HEK293 (cell line): ENCODE results near the gene TYROBP.

Experiments
- BCL11A ChIP-seq: fragments of 450-650 bp; formaldehyde crosslinking; IDR thresholded peaks from 2 replicates; pipeline ENCODE4 v1.5.1; 2016; ENCODE audit warnings: low read depth, missing biosample characterization, missing genetic modification characterization
- ELK4 ChIP-seq: IDR thresholded peaks from 2 replicates; pipeline ENCODE4 v1.6.1; 2011; ENCODE audit warnings: mild to moderate bottlenecking, low read depth, low read length, borderline replicate concordance
- HOXD13 ChIP-seq: sonication (generic); formaldehyde crosslinking; IDR thresholded peaks from 2 replicates; pipeline ENCODE4 v1.8.0; 2022; ENCODE audit warnings: missing genetic modification reagents, borderline replicate concordance
- KLF1 ChIP-seq: fragments of 450-650 bp; formaldehyde crosslinking; IDR thresholded peaks from 2 replicates; pipeline ENCODE4 v1.5.1; 2016; ENCODE audit warnings: missing biosample characterization, missing genetic modification characterization
- KLF7 ChIP-seq: fragments of 450-650 bp; formaldehyde crosslinking; IDR thresholded peaks from 2 replicates; pipeline ENCODE4 v1.5.1; 2016; ENCODE audit warnings: missing biosample characterization, missing genetic modification characterization, borderline replicate concordance
- PRDM4 ChIP-seq: fragments of 450-650 bp; formaldehyde crosslinking; IDR thresholded peaks from 2 replicates; pipeline ENCODE4 v1.5.1; 2017; ENCODE audit warnings: missing biosample characterization, missing genetic modification characterization
- PRDM6 ChIP-seq: fragments of 450-650 bp; formaldehyde crosslinking; IDR thresholded peaks from 2 replicates; pipeline ENCODE4 v1.5.1; 2017; ENCODE audit warnings: missing biosample characterization, missing genetic modification characterization
- TRIM28 ChIP-seq: IDR thresholded peaks from 2 replicates; pipeline ENCODE4 v1.6.1; 2011; ENCODE audit warnings: low read length, control low read depth, borderline replicate concordance
- YY2 ChIP-seq: fragments of 450-650 bp; formaldehyde crosslinking; IDR thresholded peaks from 2 replicates; pipeline ENCODE4 v1.5.1; 2016; ENCODE audit warnings: missing biosample characterization, missing genetic modification characterization
- ZBTB1 ChIP-seq: fragments of 450-650 bp; formaldehyde crosslinking; IDR thresholded peaks from 2 replicates; pipeline ENCODE4 v1.5.1; 2016; ENCODE audit warnings: missing biosample characterization, missing genetic modification characterization
- ZFHX2 ChIP-seq: fragments of 450-650 bp; formaldehyde crosslinking; conservative IDR thresholded peaks from 2 replicates; pipeline ENCODE4 v1.5.1; 2016; ENCODE audit warnings: missing biosample characterization, missing genetic modification characterization
- ZNF112 ChIP-seq: fragments of 450-650 bp; formaldehyde crosslinking; IDR thresholded peaks from 2 replicates; pipeline ENCODE4 v1.5.0; 2017; ENCODE audit warnings: missing biosample characterization, missing genetic modification characterization
- ZNF174 ChIP-seq: fragments of 450-650 bp; formaldehyde crosslinking; IDR thresholded peaks from 2 replicates; pipeline ENCODE4 v1.5.0; 2017; ENCODE audit warnings: missing biosample characterization, mild to moderate bottlenecking, missing genetic modification characterization
- ZNF175 ChIP-seq: fragments of 450-650 bp; formaldehyde crosslinking; IDR thresholded peaks from 2 replicates; pipeline ENCODE4 v1.5.1; 2016; ENCODE audit warnings: missing biosample characterization, missing genetic modification characterization
- ZNF23 ChIP-seq: fragments of 450-650 bp; formaldehyde crosslinking; IDR thresholded peaks from 2 replicates; pipeline ENCODE4 v1.5.1; 2016; ENCODE audit warnings: missing biosample characterization, missing genetic modification characterization, borderline replicate concordance
- ZNF341 ChIP-seq: fragments of 450-650 bp; formaldehyde crosslinking; IDR thresholded peaks from 2 replicates; pipeline ENCODE4; 2016; ENCODE audit warnings: low read depth, missing biosample characterization, missing genetic modification characterization
- ZNF366 ChIP-seq: fragments of 450-650 bp; formaldehyde crosslinking; conservative IDR thresholded peaks from 2 replicates; pipeline ENCODE4 v1.5.1; 2016; ENCODE audit warnings: missing biosample characterization, missing genetic modification characterization
- ZNF416 ChIP-seq: fragments of 450-650 bp; formaldehyde crosslinking; IDR thresholded peaks from 2 replicates; pipeline ENCODE4 v1.5.1; 2016; ENCODE audit warnings: missing biosample characterization, missing genetic modification characterization
- ZNF433 ChIP-seq: fragments of 450-650 bp; formaldehyde crosslinking; IDR thresholded peaks from 2 replicates; pipeline ENCODE4 v1.5.1; 2016; ENCODE audit warnings: missing biosample characterization, missing genetic modification characterization, low read depth
- ZNF48 ChIP-seq: fragments of 450-650 bp; formaldehyde crosslinking; IDR thresholded peaks from 2 replicates; pipeline ENCODE4 v1.5.1; 2016; ENCODE audit warnings: missing biosample characterization, missing genetic modification characterization
- ZNF488 ChIP-seq: fragments of 450-650 bp; formaldehyde crosslinking; IDR thresholded peaks from 2 replicates; pipeline ENCODE4 v1.5.1; 2016; ENCODE audit warnings: missing biosample characterization, missing genetic modification characterization
- ZNF580 ChIP-seq: fragments of 450-650 bp; formaldehyde crosslinking; IDR thresholded peaks from 2 replicates; pipeline ENCODE4 v1.5.1; 2016; ENCODE audit warnings: missing biosample characterization, missing genetic modification characterization
- ZNF600 ChIP-seq: fragments of 450-650 bp; formaldehyde crosslinking; IDR thresholded peaks from 2 replicates; pipeline ENCODE4 v1.5.1; 2016; ENCODE audit warnings: missing biosample characterization, missing genetic modification characterization
- ZNF626 ChIP-seq: fragments of 450-650 bp; sonication (Bioruptor Pico); formaldehyde crosslinking; IDR thresholded peaks from 2 replicates; pipeline ENCODE4 v1.5.1; 2018; ENCODE audit warnings: missing biosample characterization, missing genetic modification characterization, inconsistent platforms
- ZNF645 ChIP-seq: fragments of 450-650 bp; formaldehyde crosslinking; IDR thresholded peaks from 2 replicates; pipeline ENCODE4; 2016; ENCODE audit warnings: missing biosample characterization, missing genetic modification characterization
- ZNF654 ChIP-seq: fragments of 450-650 bp; formaldehyde crosslinking; IDR thresholded peaks from 2 replicates; pipeline ENCODE4 v1.5.1; 2016; ENCODE audit warnings: low read depth, missing biosample characterization, missing genetic modification characterization
- ZNF677 ChIP-seq: fragments of 450-650 bp; IDR thresholded peaks from 2 replicates; pipeline ENCODE4 v1.5.0; 2018; ENCODE audit warnings: missing biosample characterization, mild to moderate bottlenecking, missing genetic modification characterization, moderate library complexity
- ZNF777 ChIP-seq: fragments of 450-650 bp; formaldehyde crosslinking; IDR thresholded peaks from 2 replicates; pipeline ENCODE4 v1.5.1; 2017; ENCODE audit warnings: missing biosample characterization, missing genetic modification characterization, borderline replicate concordance
- ZSCAN5A ChIP-seq: fragments of 450-650 bp; formaldehyde crosslinking; IDR thresholded peaks from 2 replicates; pipeline ENCODE4 v1.5.1; 2016; ENCODE audit warnings: missing biosample characterization, missing genetic modification characterization

Gene TYROBP

GRCh38 chr19:35882114-35882832, 25.8 kb downstream of the TYROBP start (continued):
- TF ChIP-seq PRDM6 (tag by site-specific recombination) (no peak), ZNF48 (tag by site-specific recombination) (no peak), ZNF654 (tag by site-specific recombination) (peak; percentile 100), KLF1 (tag by site-specific recombination) (peak; percentile 60; the same call in 1 of the 2 replicates), ZNF174 (no peak), ZNF677 (tag by site-specific recombination) (no peak), ZSCAN5A (tag by site-specific recombination) (no peak), ZNF580 (tag by site-specific recombination) (peak; percentile 98), ZNF626 (tag by site-specific recombination) (no peak), ZNF600 (no peak), ZNF366 (tag by site-specific recombination) (peak; percentile 89), YY2 (tag by site-specific recombination) (no peak), ZNF23 (tag by site-specific recombination) (peak; percentile 51; the same call in 1 of the 2 replicates), ELK4 (no peak), ZNF433 (tag by site-specific recombination) (peak; percentile 100), TRIM28 (no peak), ZBTB1 (tag by site-specific recombination) (peak; percentile 99), ZNF175 (tag by site-specific recombination) (peak; percentile 88; the same call in 1 of the 2 replicates), ZNF341 (tag by site-specific recombination) (peak; percentile 79), ZFHX2 (tag by site-specific recombination) (no peak), PRDM4 (tag by site-specific recombination) (peak; percentile 81; the same call in 1 of the 2 replicates), ZNF488 (tag by site-specific recombination) (0 out of 2 replicates have a peak, but pooled peaks have one; percentile 38), KLF7 (tag by site-specific recombination) (peak; percentile 96; the same call in 1 of the 2 replicates), HOXD13 (CRISPR knock-in tag) (no peak), ZNF112 (tag by site-specific recombination) (no peak), ZNF416 (no peak), ZNF645 (tag by site-specific recombination) (no peak), ZNF777 (no peak), BCL11A (tag by site-specific recombination) (peak; percentile 78; the same call in 1 of the 2 replicates)
